Fibroblast of villous mesenchyme (primary cell): ENCODE data around the gene HMGN1. TPM values are rescaled to one million over a fixed set of nuclear protein-coding genes. Genes with fewer than 3 reads are reported as not detected.

Experiments used
- DNase-seq: peaks from one replicate; pipeline ENCODE4 v3.0.0-alpha.2; 2010; ENCODE audit warnings: low read depth
- H3K4me3 ChIP-seq: 2 replicates; pipeline ENCODE4 v1.5.1; 2011; ENCODE audit warnings: low read depth, mild to moderate bottlenecking, low read length
- CTCF ChIP-seq: IDR thresholded peaks from 2 replicates; pipeline ENCODE4 v1.5.1; 2012; ENCODE audit warnings: low read depth, mild to moderate bottlenecking, low read length; ENCODE audit not compliant: insufficient read depth
- total RNA-seq: library from RNA; depleted of rRNA; stranded (reverse); fragments of >200 nt; gene quantifications from 2 replicates; pipeline ENCODE4 v1.2.3, GENCODE V29; 2012

The HMGN1 gene
- total RNA-seq, 1 donor: 255 TPM

- no peak for TF ChIP-seq CTCF
- H3K4me3 ChIP-seq: no peak overlapping the region
These were observed 16.7 kb downstream of the HMGN1 start for GRCh38 chr21:39332175-39332574.

GRCh38 chr21:39330001-39330400, 18.9 kb downstream of the HMGN1 start:
- TF ChIP-seq CTCF: no peak
- no peak overlapping the region for H3K4me3 ChIP-seq
- DNase-seq: no peak

More at GRCh38 chr21:39332175-39332574, 16.7 kb downstream of the HMGN1 start:
- no peak for DNase-seq

- H3K4me3 ChIP-seq: no peak overlapping the region
- DNase-seq: no peak
- no peak for TF ChIP-seq CTCF
These were observed 21.2 kb downstream of the HMGN1 start for GRCh38 chr21:39327727-39328126.

GRCh38 chr21:39326607-39327307, 22.1 kb downstream of the HMGN1 start:
- no peak for TF ChIP-seq CTCF
- no peak for DNase-seq
- H3K4me3 ChIP-seq: no peak overlapping the region

- H3K4me3 ChIP-seq: no peak overlapping the region
- no peak for TF ChIP-seq CTCF
- DNase-seq: no peak
These were observed 23.4 kb downstream of the HMGN1 start for GRCh38 chr21:39325458-39325857.

- DNase-seq: no peak
- no peak for TF ChIP-seq CTCF
These were observed 27.5 kb downstream of the HMGN1 start for GRCh38 chr21:39321424-39321823.

GRCh38 chr21:39319814-39320332, 29.0 kb downstream of the HMGN1 start:
- TF ChIP-seq CTCF: no peak
- DNase-seq: no peak
- H3K4me3 ChIP-seq: no peak overlapping the region

More at GRCh38 chr21:39321424-39321823, 27.5 kb downstream of the HMGN1 start:
- no peak overlapping the region for H3K4me3 ChIP-seq
